Measurements from ENCODE around the gene KRT31. TPM values are rescaled to one million over a fixed set of nuclear protein-coding genes. Genes with fewer than 3 reads are reported as not detected.

Gene KRT31
- total and polyA plus RNA-seq, 2 of the 13 experiments (the other 11 are each of a cell fraction or from before 2014, with no cell fraction given) = 0.05 TPM; not detected in 1

DNA sequence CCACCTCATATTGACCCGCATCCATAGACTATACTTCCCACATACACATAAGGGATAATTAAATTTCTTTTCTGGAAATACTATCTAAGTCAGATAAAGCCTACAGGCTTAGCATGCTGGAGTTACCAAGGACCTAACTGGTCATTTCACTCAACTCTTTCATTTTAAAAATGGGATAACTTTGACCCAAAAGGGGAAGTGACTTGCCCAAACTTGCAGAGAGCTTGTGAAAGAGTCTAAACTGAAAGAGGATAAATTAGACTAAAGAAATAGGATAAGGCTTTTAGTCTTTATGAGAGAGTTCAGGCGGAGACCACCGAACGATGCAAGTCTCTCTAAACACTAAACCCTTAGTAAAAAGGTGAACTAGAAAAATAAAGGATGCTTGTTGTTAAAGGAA lies 42.9 kb downstream of the KRT31 start:
- BruUV-seq (replicated peaks) = no TSS peak
- Histone ChIP-seq H3K27me3 (ENCODE audit: control insufficient read depth in 1 of 2, insufficient read depth in 2 of 2, low read length in 2 of 2) (peaks cover 0 to 7% of the 10 kb centered on the region in 2 experiments; a peak in 1 of 5 replicates), H3K36me3 (replicated peaks in 1 of 2; ENCODE audit: control insufficient read depth in 1 of 2, insufficient read depth in 2 of 2, low read length in 2 of 2) (no peaks in the 10 kb centered on the region), H3K27ac (ENCODE audit: extremely low read length, insufficient read depth, low read length) (no peak overlapping the region), H3K9me3 (ENCODE audit: low read length) (no peaks in the 10 kb centered on the region), H4K20me1 (ENCODE audit: insufficient read depth, low read length) (no peaks in the 10 kb centered on the region), H2AFZ (ENCODE audit: low read length) (no peak overlapping the region), H3K9ac (ENCODE audit: insufficient read depth, low read depth, low read length) (no peak overlapping the region), H3K4me3 (replicated peaks in 1 of 3; ENCODE audit: insufficient read depth in 1 of 3, low read depth in 2 of 3, low read length in 3 of 3) (no peak overlapping the region), H3K4me2 (ENCODE audit: low read depth, low read length) (no peak overlapping the region), H3K79me2 (ENCODE audit: insufficient read depth, low read length) (no peaks in the 10 kb centered on the region), H3K4me1 (ENCODE audit: insufficient read depth, low read length) (no peaks in the 10 kb centered on the region)
- ATAC-seq = no peak
- POLR2A ChIA-PET = no interaction called here
- CTCF ChIA-PET (ENCODE audit: low intra/inter-chr PET ratio, low total read pairs) = no interaction called here
- no peak for DNase-seq (ENCODE audit: low spot score)
- in situ Hi-C loops (cut with HindIII; ENCODE audit: extremely low pct_ligation_motif_present, low pct_unique_long_range_greater_than_20kb) = no loop called here
- 27% methylated on average over 4 of the region's 4 CpGs for WGBS (ENCODE audit: low lambda C conversion rate)
- intact Hi-C loops (cut with micrococcal nuclease; ENCODE audit: unreplicated experiment) = no loop called here
- FAIRE-seq = no peak
- no peak for TF ChIP-seq ZC3H4 (CRISPR knock-in tag; IDR thresholded peaks at IDR 0.05; ENCODE audit: borderline replicate concordance)
- no peak for TF ChIP-seq ZNF616 (CRISPR knock-in tag; IDR thresholded peaks at IDR 0.05; ENCODE audit: low read depth)
- TF ChIP-seq CREB1 (IDR thresholded peaks at IDR 0.05) = no peak
- TF ChIP-seq CREB1 (CRISPR knock-in tag; IDR thresholded peaks at IDR 0.05) = no peak
- TF ChIP-seq TCF7L2 (IDR thresholded peaks at IDR 0.05; ENCODE audit: low read depth, low read length) = no peak
- TF ChIP-seq ZNF432 (CRISPR knock-in tag; IDR thresholded peaks at IDR 0.05; ENCODE audit: borderline replicate concordance) = no peak
- TF ChIP-seq, protein P1, sequence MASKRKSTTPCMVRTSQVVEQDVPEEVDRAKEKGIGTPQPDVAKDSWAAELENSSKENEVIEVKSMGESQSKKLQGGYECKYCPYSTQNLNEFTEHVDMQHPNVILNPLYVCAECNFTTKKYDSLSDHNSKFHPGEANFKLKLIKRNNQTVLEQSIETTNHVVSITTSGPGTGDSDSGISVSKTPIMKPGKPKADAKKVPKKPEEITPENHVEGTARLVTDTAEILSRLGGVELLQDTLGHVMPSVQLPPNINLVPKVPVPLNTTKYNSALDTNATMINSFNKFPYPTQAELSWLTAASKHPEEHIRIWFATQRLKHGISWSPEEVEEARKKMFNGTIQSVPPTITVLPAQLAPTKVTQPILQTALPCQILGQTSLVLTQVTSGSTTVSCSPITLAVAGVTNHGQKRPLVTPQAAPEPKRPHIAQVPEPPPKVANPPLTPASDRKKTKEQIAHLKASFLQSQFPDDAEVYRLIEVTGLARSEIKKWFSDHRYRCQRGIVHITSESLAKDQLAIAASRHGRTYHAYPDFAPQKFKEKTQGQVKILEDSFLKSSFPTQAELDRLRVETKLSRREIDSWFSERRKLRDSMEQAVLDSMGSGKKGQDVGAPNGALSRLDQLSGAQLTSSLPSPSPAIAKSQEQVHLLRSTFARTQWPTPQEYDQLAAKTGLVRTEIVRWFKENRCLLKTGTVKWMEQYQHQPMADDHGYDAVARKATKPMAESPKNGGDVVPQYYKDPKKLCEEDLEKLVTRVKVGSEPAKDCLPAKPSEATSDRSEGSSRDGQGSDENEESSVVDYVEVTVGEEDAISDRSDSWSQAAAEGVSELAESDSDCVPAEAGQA (IDR thresholded peaks at IDR 0.05; ENCODE audit: low read depth) = no peak
- TF ChIP-seq, protein P1 (CRISPR knock-in tag; IDR thresholded peaks at IDR 0.05; ENCODE audit: borderline replicate concordance) = no peak
- no peak for TF ChIP-seq KDM4B (CRISPR knock-in tag; IDR thresholded peaks at IDR 0.05)
- no peak for TF ChIP-seq NKX3-1 (CRISPR knock-in tag; IDR thresholded peaks at IDR 0.05)
- TF ChIP-seq ZNF775 (CRISPR knock-in tag; IDR thresholded peaks at IDR 0.05; ENCODE audit: borderline replicate concordance) = no peak
- TF ChIP-seq FOXP1 (IDR thresholded peaks at IDR 0.05) = no peak
- TF ChIP-seq FOXP1 (CRISPR knock-in tag; IDR thresholded peaks at IDR 0.05) = no peak
- TF ChIP-seq ZKSCAN8 (CRISPR knock-in tag; IDR thresholded peaks at IDR 0.05; ENCODE audit: borderline replicate concordance) = no peak
- TF ChIP-seq, protein P2, sequence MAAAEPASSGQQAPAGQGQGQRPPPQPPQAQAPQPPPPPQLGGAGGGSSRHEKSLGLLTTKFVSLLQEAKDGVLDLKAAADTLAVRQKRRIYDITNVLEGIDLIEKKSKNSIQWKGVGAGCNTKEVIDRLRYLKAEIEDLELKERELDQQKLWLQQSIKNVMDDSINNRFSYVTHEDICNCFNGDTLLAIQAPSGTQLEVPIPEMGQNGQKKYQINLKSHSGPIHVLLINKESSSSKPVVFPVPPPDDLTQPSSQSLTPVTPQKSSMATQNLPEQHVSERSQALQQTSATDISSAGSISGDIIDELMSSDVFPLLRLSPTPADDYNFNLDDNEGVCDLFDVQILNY (CRISPR knock-in tag; conservative IDR thresholded peaks at IDR 0.05) = no peak
- TF ChIP-seq ZNF333 (CRISPR knock-in tag; IDR thresholded peaks at IDR 0.05; ENCODE audit: borderline replicate concordance) = no peak
- TF ChIP-seq EED (CRISPR knock-in tag; IDR thresholded peaks at IDR 0.05) = no peak
